K562 (cell line): ENCODE measurements around the gene OVOL3. TPM values are rescaled to one million over a fixed set of nuclear protein-coding genes. Genes with fewer than 3 reads are reported as not detected.

ENCODE experiments used
- ATAC-seq: fragments of 200-7000 bp; cut with Tn5 transposase; 3 replicates; pipeline ENCODE4 v1.9.1; 2020; ENCODE audit warnings: moderate library complexity
- BruUV-seq: library from RNA; stranded (reverse); fragments of 400-500 nt; replicated peaks from 2 replicates; lab custom pipeline; 2021; lab: Mats Ljungman, UMichigan
- CTCF ChIA-PET: fragments of 300-600 bp; formaldehyde crosslinking; extraction: SDS; loops from one replicate; lab custom pipeline; 2021; ENCODE audit warnings: low intra/inter-chr PET ratio; lab: Yijun Ruan, JAX
- POLR2A ChIA-PET: fragments of 300-600, 350-650 bp; sonication (Branson Sonifier 250); formaldehyde crosslinking; extraction: SDS; loops from one replicate; lab custom pipeline; 2021; ENCODE audit warnings: antibody characterized with exemption, inconsistent platforms; lab: Yijun Ruan, JAX
- DNase-seq, 4 experiments: peaks; one replicate each; pipeline versions ENCODE4 v3.0.0 to v3.0.0-alpha.2; 2011 to 2018; ENCODE audit warnings: low spot score in 3 of 4, mixed read lengths in 3 of 4; ENCODE audit errors: extremely low read depth in 1 of 4
- FAIRE-seq: peaks from 2 replicates; lab custom pipeline; 2011; peaks lifted over from hg19 to GRCh38; lab: Jason Lieb, UNC
- H2AFZ ChIP-seq: 2 replicates; pipeline ENCODE4 v1.6.0; 2011; ENCODE audit warnings: low read depth, low read length, control low read depth, inconsistent platforms
- H3K27ac ChIP-seq: fragments of 200-600 bp; 3 replicates; pipeline ENCODE4 v1.8.0; 2011; ENCODE audit warnings: low read depth, mild to moderate bottlenecking, control low read depth, inconsistent platforms, low read length, moderate library complexity, mixed read lengths; ENCODE audit errors: extremely low read depth
- H3K27me3 ChIP-seq, 2 experiments: fragments of 300-600 bp in 1 of 2; 2 replicates in 1 of 2; 3 replicates in 1 of 2; pipeline versions ENCODE4 v1.6.0 to v1.8.0; 2011; ENCODE audit warnings: inconsistent platforms in 2 of 2, low read length in 2 of 2, mild to moderate bottlenecking in 1 of 2, mixed read lengths in 1 of 2, moderate library complexity in 1 of 2; ENCODE audit not compliant: control insufficient read depth in 2 of 2, insufficient read depth in 2 of 2
- H3K36me3 ChIP-seq: fragments of 300-600 bp; 3 replicates; pipeline ENCODE4 v1.8.0; 2011; ENCODE audit warnings: mild to moderate bottlenecking, low read length, inconsistent platforms; ENCODE audit not compliant: control insufficient read depth, insufficient read depth
- H3K4me1 ChIP-seq, 2 experiments: fragments of 200-600 bp in 1 of 2; replicated peaks in 1 of 2; 2 replicates in 1 of 2; 3 replicates in 1 of 2; pipeline versions ENCODE4 v1.5.1 to v1.8.0; 2011; ENCODE audit warnings: inconsistent platforms in 2 of 2, low read length in 2 of 2, mild to moderate bottlenecking in 1 of 2, mixed read lengths in 1 of 2, moderate library complexity in 1 of 2; ENCODE audit not compliant: control insufficient read depth in 2 of 2, insufficient read depth in 2 of 2
- H3K4me2 ChIP-seq: 2 replicates; pipeline ENCODE4 v1.6.1; 2011; ENCODE audit warnings: low read length, control low read depth, inconsistent platforms, mixed read lengths; ENCODE audit not compliant: insufficient read depth
- H3K4me3 ChIP-seq: fragments of 200-600 bp; sonication (generic), shearing (Covaris generic); 2 replicates; pipeline ENCODE4 v1.5.1; 2016; ENCODE audit warnings: control low read depth, inconsistent platforms
- H3K79me2 ChIP-seq: fragments of 200-600 bp; 3 replicates; pipeline ENCODE4 v1.8.0; 2011; ENCODE audit warnings: low read length, inconsistent platforms; ENCODE audit not compliant: control insufficient read depth, insufficient read depth
- H3K9ac ChIP-seq, 2 experiments: 2 replicates each; pipeline versions ENCODE4 v1.6.0 to v1.6.1; 2011; ENCODE audit warnings: low read depth in 2 of 2, low read length in 2 of 2, control low read depth in 1 of 2, inconsistent platforms in 1 of 2, mild to moderate bottlenecking in 1 of 2, mixed read lengths in 1 of 2; ENCODE audit not compliant: insufficient read depth in 1 of 2
- H3K9me1 ChIP-seq: one replicate; pipeline ENCODE4 v1.6.0; 2011; ENCODE audit warnings: inconsistent platforms, mild to moderate bottlenecking, low read length, moderate library complexity; ENCODE audit not compliant: control insufficient read depth, insufficient read depth
- H3K9me3 ChIP-seq: replicated peaks from 2 replicates; pipeline ENCODE4 v1.5.1; 2011; ENCODE audit warnings: low read depth, low read length, inconsistent platforms; ENCODE audit not compliant: control insufficient read depth, insufficient read depth
- H4K20me1 ChIP-seq: replicated peaks from 2 replicates; pipeline ENCODE4 v1.6.1; 2011; ENCODE audit warnings: low read length, inconsistent platforms, mixed read lengths; ENCODE audit not compliant: control insufficient read depth, insufficient read depth
- BCOR ChIP-seq: fragments of 450-650 bp; IDR thresholded peaks from 2 replicates; pipeline ENCODE4 v1.6.1; 2016
- ELF1 ChIP-seq: fragments of 200-800 bp; sonication (Bioruptor generic); IDR thresholded peaks from 2 replicates; pipeline ENCODE4 v1.6.1; 2016; ENCODE audit warnings: missing genetic modification characterization, missing compliant biosample characterization
- HNRNPLL ChIP-seq: fragments of 200-400 bp; formaldehyde crosslinking; IDR thresholded peaks from 2 replicates; pipeline ENCODE4 v1.6.1; 2017; ENCODE audit warnings: low read length, low read depth, mild to moderate bottlenecking; ENCODE audit not compliant: poor library complexity, severe bottlenecking
- KDM1A ChIP-seq, 2 experiments: fragments of 450-650 bp; IDR thresholded peaks; 2 replicates each; pipeline ENCODE4 v1.6.1; 2016; ENCODE audit warnings: mild to moderate bottlenecking in 2 of 2
- ZNF165 ChIP-seq: fragments of 250-450 bp; sonication (Bioruptor Pico); IDR thresholded peaks from 2 replicates; pipeline ENCODE4 v1.4.0; 2020; ENCODE audit warnings: borderline replicate concordance
- ZNF766 ChIP-seq: fragments of 200-800 bp; sonication (Bioruptor generic); conservative IDR thresholded peaks from 2 replicates; pipeline ENCODE4 v1.6.1; 2016; ENCODE audit warnings: missing genetic modification characterization, missing compliant biosample characterization
- ZSCAN29 ChIP-seq: fragments of 450-650 bp; IDR thresholded peaks from 2 replicates; pipeline ENCODE4 v1.6.1; 2017
- WGBS: fragments of 100-300 bp; shearing (Covaris generic); methylation state at CpG from one replicate; pipeline ENCODE4 v1.1.6; 2016; ENCODE audit warnings: low coverage, mixed read lengths; ENCODE audit not compliant: insufficient coverage; ENCODE audit errors: missing lambda C conversion rate; 5-methylcytosine and 5-hydroxymethylcytosine counted together
- in situ Hi-C: fragments of 300-500 bp; cut with MboI; formaldehyde crosslinking; loops from 4 replicates; pipeline ENCODE4 v1.15.0; 2018; ENCODE audit warnings: inconsistent platforms, mixed read lengths
- intact Hi-C: fragments of 100-400 bp; cut with micrococcal nuclease; formaldehyde crosslinking; loops from 2 replicates; pipeline ENCODE4 v1.14.2; 2022
- polyA plus RNA-seq, 8 experiments: library from polyadenylated mRNA; depleted of rRNA in 4 of 8; stranded (reverse) in 5 of 8; unstranded in 3 of 8; fragments of >200 nt; fragmentation: Nextera tagmentation in 2 of 8; fragmentation: Illumina TruSeq in 1 of 8; extraction: Ambion mirVana in 2 of 8; extraction: Trizol in 1 of 8; gene quantifications; 2 replicates each; pipeline versions ENCODE4 v1.2.1 to v1.2.3, GENCODE V29; 2011 to 2014; ENCODE audit warnings: inconsistent platforms in 1 of 8, missing spikeins in 1 of 8
- total RNA-seq, 7 experiments: library from RNA; depleted of rRNA in 6 of 7; stranded (reverse); fragments of >200 nt in 6 of 7; fragmentation: Illumina TruSeq in 2 of 7; extraction: Trizol in 2 of 7; gene quantifications; 2 replicates each; pipeline versions ENCODE4 v1.2.1 to v1.2.3, GENCODE V29; 2011 to 2021; ENCODE audit warnings: low replicate concordance in 1 of 7
- TF ChIP-seq, protein P1 (sequence below): fragments of 450-650 bp; IDR thresholded peaks from 2 replicates; pipeline ENCODE4 v1.6.1; 2016; ENCODE audit warnings: low read depth

Gene OVOL3
- total and polyA plus RNA-seq, 9 of the 15 experiments (the other 6 are each of a cell fraction or from before 2014, with no cell fraction given), result not detected

DNA sequence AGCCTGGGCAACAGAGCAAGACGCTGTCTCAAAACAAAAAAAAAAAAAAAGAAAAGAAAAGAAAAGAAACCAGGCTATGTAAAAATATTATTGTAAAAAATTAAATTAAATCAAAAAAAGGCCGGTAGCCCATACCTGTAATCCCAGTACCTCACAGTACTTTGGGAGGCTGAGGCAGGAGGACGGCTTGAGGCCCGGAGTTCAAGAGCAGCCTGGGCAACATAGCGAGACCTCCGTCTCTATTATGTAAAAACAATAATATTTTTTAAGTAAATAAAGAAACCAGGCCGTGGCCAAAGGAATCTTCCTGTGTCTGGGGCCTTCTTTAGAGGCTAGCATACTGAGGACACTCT is 28.2 kb downstream of the OVOL3 start:
- TF ChIP-seq KDM1A (IDR thresholded peaks at IDR 0.05) (peak in 1 of 2 experiments; percentile 13; a peak in 1 of 4 replicates), ELF1 (no peak), HNRNPLL (peak; percentile 9), ZNF165 (CRISPR knock-in tag) (no peak), ZNF766 (CRISPR knock-in tag) (no peak), ZSCAN29 (no peak), BCOR (peak; percentile 62)
- TF ChIP-seq, protein P1, sequence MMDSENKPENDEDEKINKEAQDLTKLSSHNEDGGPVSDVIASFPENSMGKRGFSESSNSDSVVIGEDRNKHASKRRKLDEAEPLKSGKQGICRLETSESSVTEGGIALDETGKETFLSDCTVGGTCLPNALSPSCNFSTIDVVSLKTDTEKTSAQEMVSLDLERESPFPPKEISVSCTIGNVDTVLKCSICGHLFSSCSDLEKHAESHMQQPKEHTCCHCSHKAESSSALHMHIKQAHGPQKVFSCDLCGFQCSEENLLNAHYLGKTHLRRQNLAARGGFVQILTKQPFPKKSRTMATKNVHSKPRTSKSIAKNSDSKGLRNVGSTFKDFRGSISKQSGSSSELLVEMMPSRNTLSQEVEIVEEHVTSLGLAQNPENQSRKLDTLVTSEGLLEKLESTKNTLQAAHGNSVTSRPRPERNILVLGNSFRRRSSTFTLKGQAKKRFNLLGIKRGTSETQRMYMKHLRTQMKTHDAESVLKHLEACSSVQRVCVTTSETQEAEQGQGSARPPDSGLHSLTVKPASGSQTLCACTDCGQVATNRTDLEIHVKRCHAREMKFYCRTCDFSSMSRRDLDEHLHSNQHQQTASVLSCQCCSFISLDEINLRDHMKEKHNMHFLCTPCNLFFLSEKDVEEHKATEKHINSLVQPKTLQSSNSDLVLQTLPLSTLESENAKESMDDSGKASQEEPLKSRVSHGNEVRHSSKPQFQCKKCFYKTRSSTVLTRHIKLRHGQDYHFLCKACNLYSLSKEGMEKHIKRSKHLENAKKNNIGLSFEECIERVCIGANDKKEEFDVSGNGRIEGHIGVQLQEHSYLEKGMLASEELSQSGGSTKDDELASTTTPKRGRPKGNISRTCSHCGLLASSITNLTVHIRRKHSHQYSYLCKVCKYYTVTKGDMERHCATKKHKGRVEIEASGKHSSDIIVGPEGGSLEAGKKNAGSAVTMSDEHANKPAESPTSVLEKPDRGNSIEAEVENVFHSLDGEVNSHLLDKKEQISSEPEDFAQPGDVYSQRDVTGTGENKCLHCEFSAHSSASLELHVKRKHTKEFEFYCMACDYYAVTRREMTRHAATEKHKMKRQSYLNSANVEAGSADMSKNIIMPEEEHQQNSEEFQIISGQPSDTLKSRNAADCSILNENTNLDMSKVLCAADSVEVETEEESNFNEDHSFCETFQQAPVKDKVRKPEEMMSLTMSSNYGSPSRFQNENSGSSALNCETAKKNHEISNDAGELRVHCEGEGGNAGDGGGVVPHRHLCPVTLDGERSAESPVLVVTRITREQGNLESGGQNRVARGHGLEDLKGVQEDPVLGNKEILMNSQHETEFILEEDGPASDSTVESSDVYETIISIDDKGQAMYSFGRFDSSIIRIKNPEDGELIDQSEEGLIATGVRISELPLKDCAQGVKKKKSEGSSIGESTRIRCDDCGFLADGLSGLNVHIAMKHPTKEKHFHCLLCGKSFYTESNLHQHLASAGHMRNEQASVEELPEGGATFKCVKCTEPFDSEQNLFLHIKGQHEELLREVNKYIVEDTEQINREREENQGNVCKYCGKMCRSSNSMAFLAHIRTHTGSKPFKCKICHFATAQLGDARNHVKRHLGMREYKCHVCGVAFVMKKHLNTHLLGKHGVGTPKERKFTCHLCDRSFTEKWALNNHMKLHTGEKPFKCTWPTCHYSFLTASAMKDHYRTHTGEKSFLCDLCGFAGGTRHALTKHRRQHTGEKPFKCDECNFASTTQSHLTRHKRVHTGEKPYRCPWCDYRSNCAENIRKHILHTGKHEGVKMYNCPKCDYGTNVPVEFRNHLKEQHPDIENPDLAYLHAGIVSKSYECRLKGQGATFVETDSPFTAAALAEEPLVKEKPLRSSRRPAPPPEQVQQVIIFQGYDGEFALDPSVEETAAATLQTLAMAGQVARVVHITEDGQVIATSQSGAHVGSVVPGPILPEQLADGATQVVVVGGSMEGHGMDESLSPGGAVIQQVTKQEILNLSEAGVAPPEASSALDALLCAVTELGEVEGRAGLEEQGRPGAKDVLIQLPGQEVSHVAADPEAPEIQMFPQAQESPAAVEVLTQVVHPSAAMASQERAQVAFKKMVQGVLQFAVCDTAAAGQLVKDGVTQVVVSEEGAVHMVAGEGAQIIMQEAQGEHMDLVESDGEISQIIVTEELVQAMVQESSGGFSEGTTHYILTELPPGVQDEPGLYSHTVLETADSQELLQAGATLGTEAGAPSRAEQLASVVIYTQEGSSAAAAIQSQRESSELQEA, result no peak
- H2AFZ ChIP-seq, result peak overlapping the region; percentile 97
- in situ Hi-C loops, result no loop called here
- no peaks in the 10 kb centered on the region for H3K9me3 ChIP-seq
- peak overlapping the region; percentile 95 for H3K4me3 ChIP-seq
- no peak for ATAC-seq
- peaks cover 8% of the 10 kb centered on the region for H3K9me1 ChIP-seq
- H3K4me2 ChIP-seq, result peak overlapping the region; percentile 96
- intact Hi-C loops, result loop anchor here (1.0 to 2.0 kb wide), 2 partner anchors 11 to 24 kb away; partner anchors contain the start of genes POLR2I and TBCB
- peaks cover 22% of the 10 kb centered on the region for H3K36me3 ChIP-seq
- no peak for FAIRE-seq
- no peak for DNase-seq
- H3K27ac ChIP-seq, result peak overlapping the region; percentile 99
- no TSS peak for BruUV-seq
- WGBS, result 22% methylated on average over 6 of the region's 7 CpGs
- H3K9ac ChIP-seq, result peak overlapping the region; percentile 98 to 99
- H3K4me1 ChIP-seq, result peaks cover 13 to 37% of the 10 kb centered on the region in 2 experiments
- H3K27me3 ChIP-seq, result no peaks in the 10 kb centered on the region
- ChIA-PET CTCF (interaction anchor here (0.6 to 0.7 kb wide), 2 partner anchors 16 to 28 kb away, joined by 3 read pairs; no protein-coding TSS in a partner anchor), POLR2A (interaction anchor here (0.5 to 2.1 kb wide), 4 partner anchors 9 to 391 kb away, joined by 3 to 9 read pairs (median 4); partner anchors contain the start of gene LIN37)
- H3K79me2 ChIP-seq, result peaks cover 26% of the 10 kb centered on the region
- peaks cover 11% of the 10 kb centered on the region for H4K20me1 ChIP-seq
